GM12878 (cell line): Measurements from ENCODE around the gene TNIP3. TPM values are rescaled to one million over a fixed set of nuclear protein-coding genes. Genes with fewer than 3 reads are reported as not detected.

Experiments
- ATAC-seq: fragments of 200-7000 bp; cut with Tn5 transposase; 3 replicates; pipeline ENCODE4 v1.9.1; 2020; ENCODE audit warnings: mild to moderate bottlenecking, moderate library complexity
- BruUV-seq: library from RNA; stranded (reverse); fragments of 400-500 nt; replicated peaks from 2 replicates; lab custom pipeline; 2021; lab: Mats Ljungman, UMichigan
- CTCF ChIA-PET: fragments of 300-600 bp; sonication (Branson Sonifier 250); formaldehyde crosslinking; extraction: SDS; loops from one replicate; lab custom pipeline; 2021; ENCODE audit warnings: inconsistent platforms; lab: Yijun Ruan, JAX
- POLR2A ChIA-PET: fragments of 350-600 bp; formaldehyde crosslinking; extraction: SDS; loops from one replicate; lab custom pipeline; 2021; ENCODE audit warnings: inconsistent platforms; lab: Charles Lee
- RAD21 ChIA-PET: fragments of 300-600 bp; sonication (Branson Sonifier 250); formaldehyde crosslinking; loops from one replicate; lab custom pipeline; 2023; ENCODE audit warnings: antibody characterized with exemption; ENCODE audit not compliant: unreplicated experiment; lab: Charles Lee
- SMC1A ChIA-PET: fragments of 300-600 bp; sonication (Branson Sonifier 250); formaldehyde crosslinking; loops from one replicate; lab custom pipeline; 2023; ENCODE audit not compliant: unreplicated experiment, uncharacterized antibody; lab: Charles Lee
- DNase-seq: peaks from one replicate; pipeline ENCODE4 v3.0.0-alpha.2; 2011; ENCODE audit warnings: low read depth, low spot score
- FAIRE-seq: peaks from 3 replicates; lab custom pipeline; 2011; peaks lifted over from hg19 to GRCh38; lab: Jason Lieb, UNC
- H2AFZ ChIP-seq: 2 replicates; pipeline ENCODE4 v1.6.0; 2011; ENCODE audit warnings: low read depth, low read length, control low read depth; ENCODE audit not compliant: control insufficient read depth
- H3K27ac ChIP-seq: 2 replicates; pipeline ENCODE4 v1.5.1; 2011; ENCODE audit warnings: control low read depth; ENCODE audit not compliant: control insufficient read depth, insufficient read depth
- H3K27me3 ChIP-seq, 2 experiments: replicated peaks in 1 of 2; 2 replicates each; pipeline versions ENCODE4 v1.6.0 to v1.6.1; 2011; ENCODE audit warnings: low read length in 1 of 2; ENCODE audit not compliant: control insufficient read depth in 2 of 2, insufficient read depth in 2 of 2
- H3K36me3 ChIP-seq, 2 experiments: 2 replicates each; pipeline ENCODE4 v1.5.1; 2011; ENCODE audit warnings: low read length in 1 of 2; ENCODE audit not compliant: control insufficient read depth in 2 of 2, insufficient read depth in 2 of 2
- H3K4me1 ChIP-seq: 2 replicates; pipeline ENCODE4 v1.6.1; 2011; ENCODE audit warnings: mild to moderate bottlenecking, low read length, moderate library complexity, mixed read lengths; ENCODE audit not compliant: control insufficient read depth, insufficient read depth
- H3K4me2 ChIP-seq: 2 replicates; pipeline ENCODE4 v1.6.0; 2011; ENCODE audit warnings: control low read depth; ENCODE audit not compliant: control insufficient read depth, insufficient read depth
- H3K4me3 ChIP-seq: fragments of 200-600 bp; sonication (generic); 2 replicates; pipeline ENCODE4 v1.5.1; 2016
- H3K79me2 ChIP-seq: 2 replicates; pipeline ENCODE4 v1.6.0; 2011; ENCODE audit warnings: low read length; ENCODE audit not compliant: control insufficient read depth, insufficient read depth
- H3K9ac ChIP-seq: 2 replicates; pipeline ENCODE4 v1.8.0; 2011; ENCODE audit warnings: low read length, control low read depth, mixed read lengths; ENCODE audit not compliant: control insufficient read depth, insufficient read depth
- H3K9me3 ChIP-seq: replicated peaks from 3 replicates; pipeline ENCODE4 v1.5.1; 2011; ENCODE audit warnings: mild to moderate bottlenecking, low read length; ENCODE audit not compliant: control insufficient read depth, insufficient read depth
- H4K20me1 ChIP-seq: 2 replicates; pipeline ENCODE4 v1.6.0; 2011; ENCODE audit not compliant: control insufficient read depth, insufficient read depth
- JUND ChIP-seq: IDR thresholded peaks from 2 replicates; pipeline ENCODE4 v1.6.1; 2012; ENCODE audit warnings: low read depth, mild to moderate bottlenecking, low read length, improper control_type of control experiment, moderate library complexity
- RUNX3 ChIP-seq: IDR thresholded peaks from 2 replicates; pipeline ENCODE4 v1.6.1; 2012; ENCODE audit warnings: low read length, inconsistent platforms
- TCF12 ChIP-seq: IDR thresholded peaks from 2 replicates; pipeline ENCODE4 v1.6.1; 2011; ENCODE audit warnings: low read depth, mild to moderate bottlenecking, low read length
- TCF3 ChIP-seq: IDR thresholded peaks from 2 replicates; pipeline ENCODE4 v1.6.1; 2012; ENCODE audit warnings: low read depth, mild to moderate bottlenecking, low read length, borderline replicate concordance; ENCODE audit not compliant: insufficient read depth
- TCF7 ChIP-seq: IDR thresholded peaks from 2 replicates; pipeline ENCODE4 v1.6.1; 2014; ENCODE audit warnings: antibody characterized with exemption, borderline replicate concordance
- WGBS: methylation state at CpG from one replicate; pipeline ENCODE4 v1.1.6; 2016; ENCODE audit warnings: low lambda C conversion rate; ENCODE audit not compliant: insufficient replicate concordance, insufficient coverage; ENCODE audit errors: missing lambda C conversion rate; 5-methylcytosine and 5-hydroxymethylcytosine counted together
- in situ Hi-C: fragments of 300-500 bp; cut with MboI; formaldehyde crosslinking; loops from 9 replicates; pipeline ENCODE4 v1.14.3; 2018; ENCODE audit warnings: mixed read lengths
- intact Hi-C: fragments of 100-400 bp; cut with micrococcal nuclease; formaldehyde crosslinking; loops from one replicate; pipeline ENCODE4 v1.14.2; 2022; ENCODE audit not compliant: unreplicated experiment
- polyA plus RNA-seq, 11 experiments: library from polyadenylated mRNA; depleted of rRNA in 4 of 11; unstranded in 6 of 11; stranded (reverse) in 5 of 11; fragments of >200 nt; fragmentation: Nextera tagmentation in 4 of 11; fragmentation: Illumina TruSeq in 1 of 11; extraction: Ambion mirVana in 4 of 11; extraction: Trizol in 1 of 11; gene quantifications; 1 replicate in 1 of 11; 2 replicates in 10 of 11; pipeline versions ENCODE4 v1.2.1 to v1.2.3, GENCODE V29; 2011 to 2016; ENCODE audit warnings: inconsistent platforms in 2 of 11, missing spikeins in 2 of 11, low read depth in 1 of 11
- total RNA-seq, 4 experiments: library from RNA; depleted of rRNA in 3 of 4; stranded (reverse); fragments of >200 nt in 3 of 4; fragmentation: Illumina TruSeq in 1 of 4; extraction: Trizol in 1 of 4; gene quantifications; 2 replicates each; pipeline versions ENCODE4 v1.2.1 to v1.2.3, GENCODE V29; 2013 to 2021
- TF ChIP-seq, protein P1 (sequence below): fragments of 450-650 bp; IDR thresholded peaks from 2 replicates; pipeline ENCODE4 v1.6.1; 2017; ENCODE audit warnings: mild to moderate bottlenecking, moderate library complexity
- TF ChIP-seq, protein P2 (sequence below): fragments of 450-650 bp; IDR thresholded peaks from 2 replicates; pipeline ENCODE4 v1.6.1; 2016; ENCODE audit warnings: mild to moderate bottlenecking, moderate library complexity, borderline replicate concordance

Gene TNIP3
- total and polyA plus RNA-seq, 10 of the 15 experiments (the other 5 are each of a cell fraction or from before 2014, with no cell fraction given), result 0.21 to 1.4 (median 0.67) TPM

DNA sequence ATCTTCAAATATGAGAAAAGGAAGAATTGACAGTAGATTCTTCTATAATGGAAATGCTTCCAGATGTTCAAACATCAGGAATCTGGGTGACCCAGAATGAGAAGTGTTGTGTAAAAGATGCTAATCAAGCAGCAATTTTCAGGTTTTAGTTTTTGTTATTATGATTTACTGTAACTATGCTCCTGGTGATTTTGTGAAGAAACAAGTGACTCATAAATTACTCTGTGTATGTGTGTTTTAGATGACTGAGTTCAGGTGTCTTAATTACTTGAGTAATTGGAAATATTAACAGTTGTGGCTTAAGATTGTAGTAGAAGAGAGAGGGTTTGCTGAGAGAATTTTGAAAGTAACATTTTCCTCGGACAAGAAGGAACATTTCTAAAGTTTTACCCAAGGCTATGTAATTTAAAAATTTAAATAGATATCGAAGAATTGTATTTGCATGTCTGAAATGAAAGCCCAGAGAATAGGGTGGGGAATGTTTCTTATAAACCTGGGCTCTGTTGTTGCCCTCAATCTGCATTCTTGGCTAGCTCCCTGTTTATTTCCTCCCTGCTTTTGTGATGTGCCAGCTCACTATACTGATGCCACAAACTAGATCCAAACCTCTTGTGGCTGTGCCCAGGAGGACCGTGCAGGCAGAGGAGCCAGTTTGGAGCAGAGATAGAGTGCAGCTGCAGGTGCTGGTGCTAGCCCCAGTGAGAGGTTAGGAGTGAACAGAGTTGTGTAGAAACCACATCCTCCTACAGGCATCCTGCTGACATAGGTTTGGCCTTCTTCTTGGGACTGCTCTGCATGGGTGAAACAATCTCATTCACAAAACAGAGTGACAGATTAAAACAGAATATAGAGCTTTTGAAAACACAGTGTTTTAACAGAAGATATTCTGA, 25.4 kb upstream of the TNIP3 start:
- Histone ChIP-seq H3K9ac (no peak overlapping the region), H3K27ac (no peak overlapping the region), H3K36me3 (no peaks in the 10 kb centered on the region), H3K4me1 (peaks cover 7% of the 10 kb centered on the region), H2AFZ (no peak overlapping the region), H3K4me2 (peak overlapping the region; percentile 31), H3K9me3 (no peaks in the 10 kb centered on the region), H3K79me2 (no peaks in the 10 kb centered on the region), H3K27me3 (no peaks in the 10 kb centered on the region), H3K4me3 (no peak overlapping the region), H4K20me1 (no peaks in the 10 kb centered on the region)
- no peak for FAIRE-seq
- no TSS peak for BruUV-seq
- ChIA-PET CTCF (interaction anchor here (0.9 to 7.7 kb wide), 9 partner anchors 9 to 181 kb away, joined by 3 to 225 read pairs (median 7); no protein-coding TSS in a partner anchor), SMC1A (interaction anchor here (0.7 to 6.4 kb wide), 6 partner anchors 11 to 119 kb away, joined by 3 to 121 read pairs (median 21); no protein-coding TSS in a partner anchor), POLR2A (no interaction called here), RAD21 (no interaction called here)
- in situ Hi-C loops, result loop anchor here (5.0 kb wide), 2 partner anchors 63 to 118 kb away; no protein-coding TSS in a partner anchor
- TF ChIP-seq, protein P1, sequence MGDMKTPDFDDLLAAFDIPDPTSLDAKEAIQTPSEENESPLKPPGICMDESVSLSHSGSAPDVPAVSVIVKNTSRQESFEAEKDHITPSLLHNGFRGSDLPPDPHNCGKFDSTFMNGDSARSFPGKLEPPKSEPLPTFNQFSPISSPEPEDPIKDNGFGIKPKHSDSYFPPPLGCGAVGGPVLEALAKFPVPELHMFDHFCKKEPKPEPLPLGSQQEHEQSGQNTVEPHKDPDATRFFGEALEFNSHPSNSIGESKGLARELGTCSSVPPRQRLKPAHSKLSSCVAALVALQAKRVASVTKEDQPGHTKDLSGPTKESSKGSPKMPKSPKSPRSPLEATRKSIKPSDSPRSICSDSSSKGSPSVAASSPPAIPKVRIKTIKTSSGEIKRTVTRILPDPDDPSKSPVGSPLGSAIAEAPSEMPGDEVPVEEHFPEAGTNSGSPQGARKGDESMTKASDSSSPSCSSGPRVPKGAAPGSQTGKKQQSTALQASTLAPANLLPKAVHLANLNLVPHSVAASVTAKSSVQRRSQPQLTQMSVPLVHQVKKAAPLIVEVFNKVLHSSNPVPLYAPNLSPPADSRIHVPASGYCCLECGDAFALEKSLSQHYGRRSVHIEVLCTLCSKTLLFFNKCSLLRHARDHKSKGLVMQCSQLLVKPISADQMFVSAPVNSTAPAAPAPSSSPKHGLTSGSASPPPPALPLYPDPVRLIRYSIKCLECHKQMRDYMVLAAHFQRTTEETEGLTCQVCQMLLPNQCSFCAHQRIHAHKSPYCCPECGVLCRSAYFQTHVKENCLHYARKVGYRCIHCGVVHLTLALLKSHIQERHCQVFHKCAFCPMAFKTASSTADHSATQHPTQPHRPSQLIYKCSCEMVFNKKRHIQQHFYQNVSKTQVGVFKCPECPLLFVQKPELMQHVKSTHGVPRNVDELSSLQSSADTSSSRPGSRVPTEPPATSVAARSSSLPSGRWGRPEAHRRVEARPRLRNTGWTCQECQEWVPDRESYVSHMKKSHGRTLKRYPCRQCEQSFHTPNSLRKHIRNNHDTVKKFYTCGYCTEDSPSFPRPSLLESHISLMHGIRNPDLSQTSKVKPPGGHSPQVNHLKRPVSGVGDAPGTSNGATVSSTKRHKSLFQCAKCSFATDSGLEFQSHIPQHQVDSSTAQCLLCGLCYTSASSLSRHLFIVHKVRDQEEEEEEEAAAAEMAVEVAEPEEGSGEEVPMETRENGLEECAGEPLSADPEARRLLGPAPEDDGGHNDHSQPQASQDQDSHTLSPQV, result no peak
- TF ChIP-seq RUNX3 (peak; percentile 82), TCF3 (0 out of 2 replicates have a peak, but pooled peaks have one; percentile 13), TCF12 (0 out of 2 replicates have a peak, but pooled peaks have one; percentile 45), JUND (no peak), TCF7 (no peak)
- TF ChIP-seq, protein P2, sequence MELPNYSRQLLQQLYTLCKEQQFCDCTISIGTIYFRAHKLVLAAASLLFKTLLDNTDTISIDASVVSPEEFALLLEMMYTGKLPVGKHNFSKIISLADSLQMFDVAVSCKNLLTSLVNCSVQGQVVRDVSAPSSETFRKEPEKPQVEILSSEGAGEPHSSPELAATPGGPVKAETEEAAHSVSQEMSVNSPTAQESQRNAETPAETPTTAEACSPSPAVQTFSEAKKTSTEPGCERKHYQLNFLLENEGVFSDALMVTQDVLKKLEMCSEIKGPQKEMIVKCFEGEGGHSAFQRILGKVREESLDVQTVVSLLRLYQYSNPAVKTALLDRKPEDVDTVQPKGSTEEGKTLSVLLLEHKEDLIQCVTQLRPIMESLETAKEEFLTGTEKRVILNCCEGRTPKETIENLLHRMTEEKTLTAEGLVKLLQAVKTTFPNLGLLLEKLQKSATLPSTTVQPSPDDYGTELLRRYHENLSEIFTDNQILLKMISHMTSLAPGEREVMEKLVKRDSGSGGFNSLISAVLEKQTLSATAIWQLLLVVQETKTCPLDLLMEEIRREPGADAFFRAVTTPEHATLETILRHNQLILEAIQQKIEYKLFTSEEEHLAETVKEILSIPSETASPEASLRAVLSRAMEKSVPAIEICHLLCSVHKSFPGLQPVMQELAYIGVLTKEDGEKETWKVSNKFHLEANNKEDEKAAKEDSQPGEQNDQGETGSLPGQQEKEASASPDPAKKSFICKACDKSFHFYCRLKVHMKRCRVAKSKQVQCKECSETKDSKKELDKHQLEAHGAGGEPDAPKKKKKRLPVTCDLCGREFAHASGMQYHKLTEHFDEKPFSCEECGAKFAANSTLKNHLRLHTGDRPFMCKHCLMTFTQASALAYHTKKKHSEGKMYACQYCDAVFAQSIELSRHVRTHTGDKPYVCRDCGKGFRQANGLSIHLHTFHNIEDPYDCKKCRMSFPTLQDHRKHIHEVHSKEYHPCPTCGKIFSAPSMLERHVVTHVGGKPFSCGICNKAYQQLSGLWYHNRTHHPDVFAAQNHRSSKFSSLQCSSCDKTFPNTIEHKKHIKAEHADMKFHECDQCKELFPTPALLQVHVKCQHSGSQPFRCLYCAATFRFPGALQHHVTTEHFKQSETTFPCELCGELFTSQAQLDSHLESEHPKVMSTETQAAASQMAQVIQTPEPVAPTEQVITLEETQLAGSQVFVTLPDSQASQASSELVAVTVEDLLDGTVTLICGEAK, result no peak
- 11% methylated on average over 3 of the region's 3 CpGs for WGBS
- peak; percentile 91 for ATAC-seq
- DNase-seq, result peak; percentile 32
- intact Hi-C loops, result no loop called here
